Lower lobe of right lung (tissue), 2 donors: ENCODE measurements around the gene ARTN. TPM values are rescaled to one million over a fixed set of nuclear protein-coding genes. Genes with fewer than 3 reads are reported as not detected.

Experiments
- ATAC-seq, 2 donors: fragments of 200-7000 bp; cut with Tn5 transposase; one replicate each; pipeline ENCODE4 v1.9.1; 2020 to 2022; ENCODE audit warnings: mild to moderate bottlenecking in 2 of 2, moderate library complexity in 2 of 2
- DNase-seq: peaks from one replicate; pipeline ENCODE4 v3.0.0-alpha.2; 2020
- H3K27ac ChIP-seq: fragments of 200-600 bp; one replicate; pipeline ENCODE4 v1.8.0; 2022
- H3K27me3 ChIP-seq: fragments of 200-600 bp; one replicate; pipeline ENCODE4 v1.8.0; 2022; ENCODE audit warnings: low read depth
- H3K36me3 ChIP-seq: fragments of 200-600 bp; one replicate; pipeline ENCODE4 v1.8.0; 2022; ENCODE audit warnings: mild to moderate bottlenecking
- H3K4me1 ChIP-seq: fragments of 200-600 bp; one replicate; pipeline ENCODE4 v1.8.0; 2022
- H3K4me3 ChIP-seq: fragments of 200-600 bp; one replicate; pipeline ENCODE4 v1.8.0; 2022; ENCODE audit warnings: mild to moderate bottlenecking
- H3K9me3 ChIP-seq: fragments of 200-600 bp; one replicate; pipeline ENCODE4 v1.8.0; 2022
- intact Hi-C: fragments of 100-400 bp; cut with DNase I; formaldehyde crosslinking; loops from one replicate; pipeline ENCODE4 v1.11.0; 2022
- total RNA-seq: library from RNA; stranded (reverse); fragmentation: NEBNext Ultra II Directional; extraction: Animal tissue kit (Norgen Biotek cat#: 25700); gene quantifications from one replicate; pipeline ENCODE4 v1.2.1, GENCODE V29; 2021
- TF ChIP-seq, protein P1 (sequence below): fragments of 200-600 bp; IDR thresholded peaks from one replicate; pipeline ENCODE4 v1.8.0; 2022; ENCODE audit warnings: antibody characterized with exemption, mild to moderate bottlenecking
- donor health status: DM: no; HTN: yes; CAD: no; lungs with severe emphysema.

ARTN gene
- total RNA-seq, 1 donor from 2014 or later = 0.27 TPM

DNA sequence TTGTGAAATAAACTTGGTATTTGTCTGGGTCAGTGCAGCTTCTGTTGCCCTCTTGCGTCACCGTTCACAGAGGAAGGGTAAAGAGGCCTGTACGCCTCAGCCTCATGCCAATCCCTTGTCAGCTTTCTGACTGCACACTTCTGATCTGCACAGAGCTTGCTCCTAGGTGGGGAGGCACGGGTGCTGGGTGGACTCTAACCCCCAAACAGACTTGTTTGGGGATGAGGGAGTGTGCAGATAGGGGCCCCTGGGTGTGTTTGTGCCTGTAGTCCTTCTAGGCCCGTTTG, 44.6 kb downstream of the ARTN start:
- ATAC-seq = no peak
- Histone ChIP-seq H3K4me1 (peaks cover 51% of the 10 kb centered on the region), H3K27ac (no peak overlapping the region), H3K36me3 (peaks cover 25% of the 10 kb centered on the region), H3K9me3 (no peaks in the 10 kb centered on the region), H3K27me3 (no peaks in the 10 kb centered on the region), H3K4me3 (no peak overlapping the region)
- intact Hi-C loops = no loop called here
- TF ChIP-seq, protein P1, sequence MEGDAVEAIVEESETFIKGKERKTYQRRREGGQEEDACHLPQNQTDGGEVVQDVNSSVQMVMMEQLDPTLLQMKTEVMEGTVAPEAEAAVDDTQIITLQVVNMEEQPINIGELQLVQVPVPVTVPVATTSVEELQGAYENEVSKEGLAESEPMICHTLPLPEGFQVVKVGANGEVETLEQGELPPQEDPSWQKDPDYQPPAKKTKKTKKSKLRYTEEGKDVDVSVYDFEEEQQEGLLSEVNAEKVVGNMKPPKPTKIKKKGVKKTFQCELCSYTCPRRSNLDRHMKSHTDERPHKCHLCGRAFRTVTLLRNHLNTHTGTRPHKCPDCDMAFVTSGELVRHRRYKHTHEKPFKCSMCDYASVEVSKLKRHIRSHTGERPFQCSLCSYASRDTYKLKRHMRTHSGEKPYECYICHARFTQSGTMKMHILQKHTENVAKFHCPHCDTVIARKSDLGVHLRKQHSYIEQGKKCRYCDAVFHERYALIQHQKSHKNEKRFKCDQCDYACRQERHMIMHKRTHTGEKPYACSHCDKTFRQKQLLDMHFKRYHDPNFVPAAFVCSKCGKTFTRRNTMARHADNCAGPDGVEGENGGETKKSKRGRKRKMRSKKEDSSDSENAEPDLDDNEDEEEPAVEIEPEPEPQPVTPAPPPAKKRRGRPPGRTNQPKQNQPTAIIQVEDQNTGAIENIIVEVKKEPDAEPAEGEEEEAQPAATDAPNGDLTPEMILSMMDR = no peak
- DNase-seq = no peak

DNA sequence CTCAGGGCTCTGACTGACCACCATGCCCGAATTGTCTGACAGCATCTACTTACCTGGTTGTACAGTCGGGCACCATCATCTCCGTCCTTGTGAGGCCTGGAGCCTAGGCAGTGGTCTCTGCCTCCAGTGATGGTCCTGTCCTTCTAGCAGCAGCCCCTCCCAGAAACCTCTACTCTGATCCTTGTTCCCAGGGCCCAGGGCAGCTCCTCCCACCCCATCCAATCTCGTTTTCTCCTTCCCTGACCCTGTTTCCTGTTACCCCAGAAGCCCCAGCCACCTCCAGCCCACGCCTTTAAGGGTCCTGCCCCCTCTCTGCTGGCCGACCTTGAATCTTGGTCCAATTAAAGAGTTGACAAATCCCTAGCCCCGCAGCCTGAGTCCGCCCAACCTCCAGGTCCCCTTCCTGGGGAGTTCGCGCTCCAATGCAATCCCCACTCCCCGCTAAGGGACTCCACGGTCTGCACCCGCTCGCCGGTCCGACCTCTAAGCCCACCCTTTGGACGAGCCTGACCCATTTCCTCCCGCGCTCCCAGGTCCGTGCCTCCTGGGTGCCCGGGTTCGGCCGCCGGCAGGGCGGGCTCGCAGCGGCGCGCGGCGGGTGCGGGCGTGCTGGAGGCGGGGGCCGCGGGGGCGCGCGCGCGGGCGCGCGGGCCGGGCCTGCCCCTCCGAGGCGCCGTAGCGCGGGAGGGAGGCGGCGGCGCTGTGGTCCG, 45.1 kb downstream of the ARTN start, which contains the start of gene B4GALT2:
TSS of gene B4GALT2 (plus strand) at position 660 of the 710 bp plus-strand sequence. CDS start 1,951 bp downstream, outside the sequence.
- peaks cover 25% of the 10 kb centered on the region for H3K36me3 ChIP-seq
- intact Hi-C loops = no loop called here
- peak within 1 kb of the TSS; percentile 80 for H3K4me3 ChIP-seq
- no peaks in the 10 kb centered on the region for H3K27me3 ChIP-seq
- DNase-seq (no peak), ATAC-seq (no peak)
- TF ChIP-seq, protein P1 = no peak
- peak within 1 kb of the TSS; percentile 65 for H3K27ac ChIP-seq
- peaks cover 51% of the 10 kb centered on the region for H3K4me1 ChIP-seq
- H3K9me3 ChIP-seq = no peaks in the 10 kb centered on the region

DNA sequence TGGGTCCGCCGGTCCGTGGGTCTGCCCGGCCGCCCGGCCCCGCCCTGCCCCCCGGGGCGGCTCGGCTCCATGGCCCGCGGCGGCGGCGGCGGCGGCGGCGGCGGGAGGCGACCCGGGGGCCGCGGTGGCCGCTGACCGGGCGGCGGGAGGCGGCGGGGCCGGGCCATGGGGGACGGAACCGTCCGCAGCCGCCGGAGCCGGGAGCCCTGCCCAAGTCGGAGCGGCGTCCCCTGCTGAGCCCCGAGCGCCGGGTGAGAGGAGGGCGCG, 45.6 kb downstream of the ARTN start:
- ATAC-seq (no peak), DNase-seq (no peak)
- H3K27ac ChIP-seq = peak overlapping the region; percentile 65
- H3K9me3 ChIP-seq = no peaks in the 10 kb centered on the region
- H3K4me3 ChIP-seq = peak overlapping the region; percentile 80
- H3K4me1 ChIP-seq = peaks cover 47% of the 10 kb centered on the region
- TF ChIP-seq, protein P1 = no peak
- H3K36me3 ChIP-seq = peaks cover 25% of the 10 kb centered on the region
- no peaks in the 10 kb centered on the region for H3K27me3 ChIP-seq
- intact Hi-C loops = no loop called here

DNA sequence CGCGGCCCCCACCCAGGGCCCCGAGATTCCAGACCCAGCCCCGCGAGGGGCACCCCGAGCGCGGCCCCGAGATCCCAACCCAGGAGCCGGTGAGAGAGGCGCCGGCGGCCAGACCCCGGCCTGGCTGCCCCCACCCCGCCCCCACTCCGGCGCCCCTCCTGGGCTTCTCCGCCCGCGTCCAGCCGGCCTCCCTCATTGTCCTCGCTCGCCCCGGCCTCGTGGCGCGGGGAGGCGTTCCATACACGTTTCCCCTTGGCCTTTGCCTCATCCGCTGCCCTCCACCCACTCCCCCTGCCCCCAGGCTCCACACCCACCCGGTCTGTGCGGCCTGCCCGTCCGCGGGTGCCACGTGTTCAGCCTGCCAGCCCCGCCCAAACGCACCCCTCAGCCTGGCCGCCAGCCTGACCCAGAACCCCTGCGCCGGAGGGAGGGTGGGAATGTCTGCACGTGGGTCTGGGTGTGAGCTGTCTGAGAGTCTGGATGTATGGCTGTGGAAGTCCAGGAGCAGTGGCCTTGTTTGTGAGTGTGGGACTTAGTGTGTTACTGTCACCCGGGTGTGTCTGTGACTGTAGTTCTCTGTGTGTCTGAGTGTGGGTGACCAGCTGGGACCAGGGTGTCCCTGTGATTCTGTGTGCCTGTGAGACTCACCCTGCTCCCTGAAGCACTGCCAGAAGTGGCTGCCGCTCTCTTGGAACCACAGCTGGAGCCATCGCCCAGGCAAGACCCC, 46.1 kb downstream of the ARTN start:
- DNase-seq = no peak
- H3K9me3 ChIP-seq = no peaks in the 10 kb centered on the region
- peak; percentile 9 to 34 for ATAC-seq
- peaks cover 44% of the 10 kb centered on the region for H3K4me1 ChIP-seq
- H3K36me3 ChIP-seq = peaks cover 26% of the 10 kb centered on the region
- TF ChIP-seq, protein P1 = no peak
- peak overlapping the region; percentile 65 for H3K27ac ChIP-seq
- peak overlapping the region; percentile 80 for H3K4me3 ChIP-seq
- intact Hi-C loops = no loop called here
- no peaks in the 10 kb centered on the region for H3K27me3 ChIP-seq

DNA sequence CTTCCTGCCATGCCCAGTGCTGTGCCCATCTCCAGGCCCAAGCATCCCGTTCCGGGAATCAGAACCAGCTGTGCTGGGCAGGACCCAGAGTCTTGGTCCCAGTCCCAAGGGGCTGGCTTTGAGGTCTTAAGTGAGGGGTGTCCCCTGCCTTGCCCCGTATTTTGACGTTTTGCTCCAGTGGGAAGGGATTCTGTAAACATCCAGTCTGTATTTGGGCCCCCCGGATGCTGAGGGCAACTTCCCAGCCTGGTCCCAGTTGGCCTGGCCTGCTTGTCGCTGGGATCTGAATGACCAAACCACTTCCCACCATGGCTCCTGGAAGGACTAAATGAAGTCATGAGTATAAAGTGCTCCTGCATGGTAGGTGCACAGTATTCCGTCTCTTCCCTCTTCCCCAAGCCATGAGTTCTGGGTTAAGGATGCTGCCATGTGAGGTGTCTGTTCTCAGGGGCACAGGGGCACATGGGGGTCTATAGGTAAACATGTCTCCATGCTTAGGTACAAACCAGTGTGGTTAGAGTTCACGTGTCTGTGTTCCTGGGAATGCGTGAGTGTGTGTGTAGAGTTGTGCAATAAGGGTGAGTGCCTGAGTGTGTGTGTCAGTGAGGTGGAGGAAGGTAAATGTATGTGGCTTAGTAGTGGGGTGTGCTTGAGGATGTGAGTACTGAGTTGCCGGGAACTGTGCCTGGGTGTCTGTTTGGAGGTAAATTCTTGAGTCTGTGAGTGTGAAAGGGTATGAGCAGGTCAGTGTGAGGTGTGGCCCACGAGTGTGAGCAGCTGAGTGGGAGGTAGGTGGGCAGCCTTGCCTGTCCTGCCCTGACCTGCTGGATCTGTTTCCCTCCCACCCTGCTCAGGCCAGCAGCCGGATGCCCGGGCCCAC, 46.9 kb downstream of the ARTN start:
- Histone ChIP-seq H3K27me3 (no peaks in the 10 kb centered on the region), H3K27ac (peak overlapping the region; percentile 65), H3K4me1 (peaks cover 42% of the 10 kb centered on the region), H3K9me3 (no peaks in the 10 kb centered on the region), H3K4me3 (peak overlapping the region; percentile 80), H3K36me3 (peaks cover 30% of the 10 kb centered on the region)
- intact Hi-C loops = no loop called here
- TF ChIP-seq, protein P1 = no peak
- peak in 1 of 2 donors; percentile 29 for ATAC-seq
- DNase-seq = no peak
